NCI-H446 (cell line): ENCODE measurements around the gene NT5DC3.
"Not testable (repeated sequence)": the region's sequence is repeated elsewhere in the genome, so short reads cannot be mapped to it uniquely, and the experiment has no call there.

Source experiments
- DNase-seq, 2 experiments: peaks; one replicate each; lab custom pipeline; 2025; lab: John Stamatoyannopoulos, UW

NT5DC3 gene

GRCh38 chr12:103832048-103832997 lies 8.7 kb downstream of the NT5DC3 start:
- no peak for DNase-seq

- DNase-seq = no peak
These were observed 10.2 kb downstream of the NT5DC3 start for GRCh38 chr12:103830730-103831320.

GRCh38 chr12:103830025-103830725 lies 10.9 kb downstream of the NT5DC3 start:
- no peak for DNase-seq

- DNase-seq = no peak
These were observed 11.9 kb downstream of the NT5DC3 start for GRCh38 chr12:103829092-103829491.

GRCh38 chr12:103827911-103828391 lies 13.1 kb downstream of the NT5DC3 start:
- DNase-seq = peak in 1 of 2 experiments; percentile 15

GRCh38 chr12:103824845-103825244 lies 16.2 kb downstream of the NT5DC3 start:
- no peak for DNase-seq

GRCh38 chr12:103824290-103824689 lies 16.7 kb downstream of the NT5DC3 start:
- DNase-seq = no peak

- no peak for DNase-seq
These were observed 17.2 kb downstream of the NT5DC3 start for GRCh38 chr12:103823871-103824270.

GRCh38 chr12:103821773-103822172 lies 19.3 kb downstream of the NT5DC3 start:
- DNase-seq = no peak

GRCh38 chr12:103820881-103821489 lies 20.0 kb downstream of the NT5DC3 start:
- no peak for DNase-seq

- no peak for DNase-seq
These were observed 20.7 kb downstream of the NT5DC3 start for GRCh38 chr12:103820361-103820760.

GRCh38 chr12:103819892-103820291 lies 21.1 kb downstream of the NT5DC3 start:
- DNase-seq = no peak

- no peak for DNase-seq
These were observed 21.7 kb downstream of the NT5DC3 start for GRCh38 chr12:103819312-103819711.

- no peak for DNase-seq
These were observed 23.2 kb downstream of the NT5DC3 start for GRCh38 chr12:103817791-103818190.

- DNase-seq = no peak
These were observed 24.4 kb downstream of the NT5DC3 start for GRCh38 chr12:103816663-103817062.

GRCh38 chr12:103814436-103814835 lies 26.6 kb downstream of the NT5DC3 start:
- peak in 1 of 2 experiments; percentile 10 for DNase-seq

GRCh38 chr12:103813949-103814348 lies 27.1 kb downstream of the NT5DC3 start:
- no peak for DNase-seq

- DNase-seq = no peak
These were observed 27.6 kb downstream of the NT5DC3 start for GRCh38 chr12:103813426-103813825.

- DNase-seq = no peak
These were observed 28.2 kb downstream of the NT5DC3 start for GRCh38 chr12:103812789-103813188.

- no peak for DNase-seq
These were observed 29.2 kb downstream of the NT5DC3 start for GRCh38 chr12:103811791-103812190.

GRCh38 chr12:103810111-103810510 lies 30.9 kb downstream of the NT5DC3 start:
- no peak for DNase-seq

GRCh38 chr12:103809639-103810038 lies 31.4 kb downstream of the NT5DC3 start:
- not testable (repeated sequence) for DNase-seq
